ENCODE measurements around the gene PDCD11.

Gene PDCD11

GRCh38 chr10:103431902-103432301 lies 35.5 kb downstream of the PDCD11 start:
- Mint-ChIP-seq H3K36me3 (ENCODE audit: low read depth) (peaks cover 99% of the 10 kb centered on the region), H3K4me1 (ENCODE audit: low read depth) (peaks cover 37% of the 10 kb centered on the region), H3K27ac (peak overlapping the region; percentile 7), H3K27me3 (no peaks in the 10 kb centered on the region), H3K9me3 (no peaks in the 10 kb centered on the region), H3K4me3 (no peak overlapping the region)
- no peak for DNase-seq

- Mint-ChIP-seq H3K9me3 (no peaks in the 10 kb centered on the region), H3K4me3 (no peak overlapping the region), H3K27me3 (no peaks in the 10 kb centered on the region), H3K27ac (peak overlapping the region; percentile 23), H3K36me3 (ENCODE audit: low read depth) (peaks cover 98% of the 10 kb centered on the region), H3K4me1 (ENCODE audit: low read depth) (peaks cover 17% of the 10 kb centered on the region)
- DNase-seq, result no peak
Observed at GRCh38 chr10:103433858-103434257, 37.4 kb downstream of the PDCD11 start.

- no peak overlapping the region for H3K27ac Mint-ChIP-seq
- no peaks in the 10 kb centered on the region for H3K4me1 Mint-ChIP-seq (ENCODE audit: low read depth)
- no peaks in the 10 kb centered on the region for H3K9me3 Mint-ChIP-seq
- peaks cover 98% of the 10 kb centered on the region for H3K36me3 Mint-ChIP-seq (ENCODE audit: low read depth)
- no peak for DNase-seq
- H3K4me3 Mint-ChIP-seq, result no peak overlapping the region
- no peaks in the 10 kb centered on the region for H3K27me3 Mint-ChIP-seq
Observed at GRCh38 chr10:103439776-103440175, 43.4 kb downstream of the PDCD11 start.

GRCh38 chr10:103440416-103440815 lies 44.0 kb downstream of the PDCD11 start:
- DNase-seq, result no peak
- Mint-ChIP-seq H3K27me3 (no peaks in the 10 kb centered on the region), H3K4me3 (no peak overlapping the region), H3K36me3 (ENCODE audit: low read depth) (peaks cover 98% of the 10 kb centered on the region), H3K4me1 (ENCODE audit: low read depth) (peaks cover under 1% of the 10 kb centered on the region), H3K9me3 (no peaks in the 10 kb centered on the region), H3K27ac (peak overlapping the region; percentile 44)

- H3K4me1 Mint-ChIP-seq (ENCODE audit: low read depth), result peaks cover 4% of the 10 kb centered on the region
- no peak overlapping the region for H3K4me3 Mint-ChIP-seq
- peaks cover 98% of the 10 kb centered on the region for H3K36me3 Mint-ChIP-seq (ENCODE audit: low read depth)
- no peaks in the 10 kb centered on the region for H3K9me3 Mint-ChIP-seq
- no peak for DNase-seq
- H3K27ac Mint-ChIP-seq, result no peak overlapping the region
- no peaks in the 10 kb centered on the region for H3K27me3 Mint-ChIP-seq
Observed at GRCh38 chr10:103441206-103441605, 44.8 kb downstream of the PDCD11 start.

- Mint-ChIP-seq H3K27ac (peak overlapping the region; percentile 85), H3K4me1 (ENCODE audit: low read depth) (peaks cover 6% of the 10 kb centered on the region), H3K9me3 (no peaks in the 10 kb centered on the region), H3K4me3 (no peak overlapping the region), H3K27me3 (no peaks in the 10 kb centered on the region), H3K36me3 (ENCODE audit: low read depth) (peaks cover 98% of the 10 kb centered on the region)
- no peak for DNase-seq
Observed at GRCh38 chr10:103441611-103442010, 45.2 kb downstream of the PDCD11 start.

- H3K27ac Mint-ChIP-seq, result peak overlapping the region; percentile 85
- no peaks in the 10 kb centered on the region for H3K9me3 Mint-ChIP-seq
- DNase-seq, result no peak
- peaks cover 97% of the 10 kb centered on the region for H3K36me3 Mint-ChIP-seq (ENCODE audit: low read depth)
- H3K4me3 Mint-ChIP-seq, result no peak overlapping the region
- peaks cover 9% of the 10 kb centered on the region for H3K4me1 Mint-ChIP-seq (ENCODE audit: low read depth)
- H3K27me3 Mint-ChIP-seq, result no peaks in the 10 kb centered on the region
Observed at GRCh38 chr10:103442031-103442461, 45.6 kb downstream of the PDCD11 start.

GRCh38 chr10:103443475-103444185 lies 47.2 kb downstream of the PDCD11 start:
- Mint-ChIP-seq H3K4me3 (no peak overlapping the region), H3K27me3 (no peaks in the 10 kb centered on the region), H3K4me1 (ENCODE audit: low read depth) (peaks cover 15% of the 10 kb centered on the region), H3K9me3 (no peaks in the 10 kb centered on the region), H3K36me3 (ENCODE audit: low read depth) (peaks cover 96% of the 10 kb centered on the region), H3K27ac (peak overlapping the region; percentile 53)
- no peak for DNase-seq

- Mint-ChIP-seq H3K27ac (peak overlapping the region; percentile 45), H3K9me3 (no peaks in the 10 kb centered on the region), H3K27me3 (no peaks in the 10 kb centered on the region), H3K4me1 (ENCODE audit: low read depth) (peaks cover 23% of the 10 kb centered on the region), H3K4me3 (no peak overlapping the region), H3K36me3 (ENCODE audit: low read depth) (peaks cover 97% of the 10 kb centered on the region)
- no peak for DNase-seq
Observed at GRCh38 chr10:103444478-103444877, 48.1 kb downstream of the PDCD11 start.

- Mint-ChIP-seq H3K36me3 (ENCODE audit: low read depth) (peaks cover 95% of the 10 kb centered on the region), H3K4me3 (no peak overlapping the region), H3K4me1 (ENCODE audit: low read depth) (peaks cover 32% of the 10 kb centered on the region), H3K27ac (peak overlapping the region; percentile 51), H3K9me3 (no peaks in the 10 kb centered on the region), H3K27me3 (no peaks in the 10 kb centered on the region)
- DNase-seq, result no peak
Observed at GRCh38 chr10:103445366-103445765, 48.9 kb downstream of the PDCD11 start.

- Mint-ChIP-seq H3K36me3 (ENCODE audit: low read depth) (peaks cover 95% of the 10 kb centered on the region), H3K4me3 (no peak overlapping the region), H3K9me3 (no peaks in the 10 kb centered on the region), H3K4me1 (ENCODE audit: low read depth) (peaks cover 38% of the 10 kb centered on the region), H3K27me3 (no peaks in the 10 kb centered on the region), H3K27ac (peak overlapping the region; percentile 51)
- DNase-seq, result no peak
Observed at GRCh38 chr10:103445767-103446567, 49.5 kb downstream of the PDCD11 start.

GRCh38 chr10:103447187-103447586 lies 50.8 kb downstream of the PDCD11 start:
- DNase-seq, result no peak
- peak overlapping the region; percentile 38 for H3K27ac Mint-ChIP-seq
- H3K9me3 Mint-ChIP-seq, result no peaks in the 10 kb centered on the region
- H3K36me3 Mint-ChIP-seq (ENCODE audit: low read depth), result peaks cover 87% of the 10 kb centered on the region
- peaks cover 46% of the 10 kb centered on the region for H3K4me1 Mint-ChIP-seq (ENCODE audit: low read depth)
- H3K4me3 Mint-ChIP-seq, result no peak overlapping the region
- H3K27me3 Mint-ChIP-seq, result no peaks in the 10 kb centered on the region

GRCh38 chr10:103448746-103449145 lies 52.3 kb downstream of the PDCD11 start:
- Mint-ChIP-seq H3K4me3 (no peak overlapping the region), H3K4me1 (ENCODE audit: low read depth) (peaks cover 57% of the 10 kb centered on the region), H3K27me3 (no peaks in the 10 kb centered on the region), H3K36me3 (ENCODE audit: low read depth) (peaks cover 71% of the 10 kb centered on the region), H3K9me3 (no peaks in the 10 kb centered on the region), H3K27ac (peak overlapping the region; percentile 76)
- DNase-seq, result no peak

- Mint-ChIP-seq H3K36me3 (ENCODE audit: low read depth) (peaks cover 64% of the 10 kb centered on the region), H3K27me3 (no peaks in the 10 kb centered on the region), H3K4me3 (no peak overlapping the region), H3K9me3 (no peaks in the 10 kb centered on the region), H3K27ac (peak overlapping the region; percentile 76), H3K4me1 (ENCODE audit: low read depth) (peaks cover 59% of the 10 kb centered on the region)
- no peak for DNase-seq
Observed at GRCh38 chr10:103449208-103450144, 53.0 kb downstream of the PDCD11 start.
